ENCODE results near the gene DHCR7. TPM values are rescaled to one million over a fixed set of nuclear protein-coding genes. Genes with fewer than 3 reads are reported as not detected.

Gene DHCR7
- total RNA-seq, 1 donor from 2014 or later, result 97.0 TPM

GRCh38 chr11:71449596-71449995, 1.4 kb upstream of the DHCR7 start:
- Mint-ChIP-seq H3K36me3 (peaks cover 23% of the 10 kb centered on the region), H3K9me3 (no peaks in the 10 kb centered on the region), H3K4me3 (peak overlapping the region; percentile 97), H3K4me1 (ENCODE audit: unreplicated experiment) (peaks cover 38% of the 10 kb centered on the region), H3K27me3 (no peaks in the 10 kb centered on the region), H3K27ac (peak overlapping the region; percentile 80)
- no peak for DNase-seq (ENCODE audit: extremely low spot score, unreplicated experiment)
- TF ChIP-seq, protein P1, sequence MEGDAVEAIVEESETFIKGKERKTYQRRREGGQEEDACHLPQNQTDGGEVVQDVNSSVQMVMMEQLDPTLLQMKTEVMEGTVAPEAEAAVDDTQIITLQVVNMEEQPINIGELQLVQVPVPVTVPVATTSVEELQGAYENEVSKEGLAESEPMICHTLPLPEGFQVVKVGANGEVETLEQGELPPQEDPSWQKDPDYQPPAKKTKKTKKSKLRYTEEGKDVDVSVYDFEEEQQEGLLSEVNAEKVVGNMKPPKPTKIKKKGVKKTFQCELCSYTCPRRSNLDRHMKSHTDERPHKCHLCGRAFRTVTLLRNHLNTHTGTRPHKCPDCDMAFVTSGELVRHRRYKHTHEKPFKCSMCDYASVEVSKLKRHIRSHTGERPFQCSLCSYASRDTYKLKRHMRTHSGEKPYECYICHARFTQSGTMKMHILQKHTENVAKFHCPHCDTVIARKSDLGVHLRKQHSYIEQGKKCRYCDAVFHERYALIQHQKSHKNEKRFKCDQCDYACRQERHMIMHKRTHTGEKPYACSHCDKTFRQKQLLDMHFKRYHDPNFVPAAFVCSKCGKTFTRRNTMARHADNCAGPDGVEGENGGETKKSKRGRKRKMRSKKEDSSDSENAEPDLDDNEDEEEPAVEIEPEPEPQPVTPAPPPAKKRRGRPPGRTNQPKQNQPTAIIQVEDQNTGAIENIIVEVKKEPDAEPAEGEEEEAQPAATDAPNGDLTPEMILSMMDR (conservative IDR thresholded peaks at IDR 0.05), result no peak

GRCh38 chr11:71447791-71448256, 369 bp downstream of the DHCR7 start:
- TF ChIP-seq, protein P1 (conservative IDR thresholded peaks at IDR 0.05), result no peak
- peak overlapping the region; percentile 80 for H3K27ac Mint-ChIP-seq
- peak overlapping the region; percentile 97 for H3K4me3 Mint-ChIP-seq
- DNase-seq (ENCODE audit: extremely low spot score, unreplicated experiment), result no peak
- no peaks in the 10 kb centered on the region for H3K9me3 Mint-ChIP-seq
- H3K27me3 Mint-ChIP-seq, result no peaks in the 10 kb centered on the region
- peaks cover 38% of the 10 kb centered on the region for H3K4me1 Mint-ChIP-seq (ENCODE audit: unreplicated experiment)
- peaks cover 24% of the 10 kb centered on the region for H3K36me3 Mint-ChIP-seq

DNA sequence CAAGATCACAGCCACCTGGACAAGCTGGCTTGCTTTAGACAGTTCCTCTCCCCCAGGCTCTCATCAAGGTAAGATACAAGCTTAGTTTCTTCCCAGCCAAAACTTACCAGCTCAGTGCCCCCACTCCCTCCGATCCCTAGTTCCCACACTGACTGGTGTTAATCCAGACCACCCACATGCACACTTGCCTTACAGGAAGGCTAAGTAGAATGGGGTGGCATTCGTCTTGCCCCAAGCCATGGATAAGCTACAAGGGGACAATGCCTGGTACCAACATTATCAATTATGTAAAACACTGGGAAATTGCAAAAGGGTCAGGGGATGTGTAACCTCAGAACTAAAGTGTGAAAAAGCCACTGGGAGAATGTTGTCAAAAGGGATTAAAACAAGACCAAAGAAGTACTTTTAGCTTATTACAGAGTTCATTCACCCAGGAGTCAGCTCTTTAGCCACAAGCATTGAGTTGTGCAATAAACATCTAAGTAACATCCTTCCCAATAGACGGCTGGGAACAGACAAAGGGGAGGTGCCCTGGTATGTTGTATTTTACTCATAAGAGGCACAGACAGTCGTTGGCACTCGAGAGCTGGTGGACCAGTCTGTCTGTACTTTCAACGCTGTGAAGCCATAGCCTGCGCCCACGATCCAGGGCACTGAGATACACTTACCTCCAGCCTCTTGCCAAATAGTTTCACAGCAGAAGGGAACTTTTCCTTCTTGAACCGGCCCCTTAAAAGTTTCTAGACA, 1.1 kb downstream of the DHCR7 start:
- Mint-ChIP-seq H3K4me3 (peak overlapping the region; percentile 97), H3K4me1 (ENCODE audit: unreplicated experiment) (peaks cover 34% of the 10 kb centered on the region), H3K27me3 (no peaks in the 10 kb centered on the region), H3K27ac (peak overlapping the region; percentile 80), H3K9me3 (no peaks in the 10 kb centered on the region), H3K36me3 (peaks cover 27% of the 10 kb centered on the region)
- no peak for DNase-seq (ENCODE audit: extremely low spot score, unreplicated experiment)
- TF ChIP-seq, protein P1 (conservative IDR thresholded peaks at IDR 0.05), result no peak

DNA sequence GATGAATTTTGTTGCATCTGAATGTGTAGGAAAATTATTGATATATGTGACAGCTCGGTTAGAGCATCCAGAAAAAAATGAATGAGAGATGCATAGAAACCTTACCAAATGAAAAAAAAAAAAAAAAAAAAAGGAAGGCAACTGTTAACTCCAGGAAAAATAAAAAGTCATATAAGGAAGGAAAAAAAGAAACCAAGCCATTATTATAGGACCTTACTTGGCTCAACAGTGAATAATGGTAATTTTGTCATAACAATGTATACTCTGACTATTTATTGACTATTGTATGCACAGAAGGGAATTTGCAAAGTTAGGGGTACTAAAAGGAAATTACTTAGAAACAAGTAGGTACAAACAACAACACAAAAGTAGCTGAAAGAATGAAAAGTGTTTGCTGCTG, 2.0 kb downstream of the DHCR7 start:
- H3K36me3 Mint-ChIP-seq, result peaks cover 31% of the 10 kb centered on the region
- DNase-seq (ENCODE audit: extremely low spot score, unreplicated experiment), result no peak
- TF ChIP-seq, protein P1 (conservative IDR thresholded peaks at IDR 0.05), result no peak
- peaks cover 25% of the 10 kb centered on the region for H3K4me1 Mint-ChIP-seq (ENCODE audit: unreplicated experiment)
- H3K9me3 Mint-ChIP-seq, result no peaks in the 10 kb centered on the region
- no peak overlapping the region for H3K27ac Mint-ChIP-seq
- H3K27me3 Mint-ChIP-seq, result no peaks in the 10 kb centered on the region
- H3K4me3 Mint-ChIP-seq, result peak overlapping the region; percentile 76

GRCh38 chr11:71444811-71445210, 3.4 kb downstream of the DHCR7 start:
- TF ChIP-seq, protein P1 (conservative IDR thresholded peaks at IDR 0.05), result no peak
- H3K9me3 Mint-ChIP-seq, result no peaks in the 10 kb centered on the region
- H3K4me3 Mint-ChIP-seq, result no peak overlapping the region
- H3K27me3 Mint-ChIP-seq, result no peaks in the 10 kb centered on the region
- DNase-seq (ENCODE audit: extremely low spot score, unreplicated experiment), result no peak
- peaks cover 17% of the 10 kb centered on the region for H3K4me1 Mint-ChIP-seq (ENCODE audit: unreplicated experiment)
- H3K27ac Mint-ChIP-seq, result no peak overlapping the region
- peaks cover 36% of the 10 kb centered on the region for H3K36me3 Mint-ChIP-seq
